Peyer's patch (tissue), 4 donors: ENCODE measurements around the gene KCNJ6. TPM values are rescaled to one million over a fixed set of nuclear protein-coding genes. Genes with fewer than 3 reads are reported as not detected.

Experiments
- DNase-seq, 3 donors: peaks; one replicate each; pipeline ENCODE4 v3.0.0-alpha.2; 2017 to 2019
- H3K27ac ChIP-seq, 4 donors: fragments of 200-600 bp; sonication (generic); one replicate each; pipeline ENCODE4 v1.5.1; 2016 to 2019
- H3K27me3 ChIP-seq, 2 donors: fragments of 200-600 bp; sonication (generic); one replicate each; pipeline ENCODE4 v1.5.1; 2019
- H3K36me3 ChIP-seq, 3 donors: fragments of 200-600 bp; sonication (generic); one replicate each; pipeline ENCODE4 v1.5.1; 2016 to 2019
- H3K4me1 ChIP-seq, 4 donors: fragments of 200-600 bp; sonication (generic); one replicate each; pipeline ENCODE4 v1.5.1; 2016 to 2019
- H3K4me3 ChIP-seq, 4 donors: fragments of 200-600 bp; sonication (generic); 1 replicate in 3 of 4; 2 replicates in 1 of 4; pipeline ENCODE4 v1.5.1; 2016 to 2019; ENCODE audit warnings: mild to moderate bottlenecking in 1 of 4
- H3K9me3 ChIP-seq, 4 donors: fragments of 200-600 bp; sonication (generic); one replicate each; pipeline ENCODE4 v1.5.1; 2016 to 2019; ENCODE audit warnings: mild to moderate bottlenecking in 1 of 4
- POLR2A ChIP-seq, 2 donors: fragments of 450-650 bp; IDR thresholded peaks; one replicate each; pipeline ENCODE4 v1.5.1; 2017; ENCODE audit warnings: antibody characterized with exemption in 2 of 2, mild to moderate bottlenecking in 2 of 2, moderate library complexity in 2 of 2
- total RNA-seq, 4 donors: library from RNA; depleted of rRNA; stranded (reverse); fragments of >200 nt; gene quantifications; one replicate each; pipeline ENCODE4 v1.1.0, GENCODE V29; 2016
- TF ChIP-seq, protein P1 (sequence below), 6 experiments: fragments of 450-650 bp in 4 of 6; fragments of 200-600 bp in 2 of 6; sonication (generic) in 1 of 6; IDR thresholded peaks; one replicate each; pipeline ENCODE4 v1.5.1; 2017 to 2019; ENCODE audit warnings: antibody characterized with exemption in 6 of 6, mild to moderate bottlenecking in 3 of 6, moderate library complexity in 1 of 6

The KCNJ6 gene
- total RNA-seq, 4 donors from 2014 or later: 0.13 to 0.83 (median 0.28) TPM

DNA sequence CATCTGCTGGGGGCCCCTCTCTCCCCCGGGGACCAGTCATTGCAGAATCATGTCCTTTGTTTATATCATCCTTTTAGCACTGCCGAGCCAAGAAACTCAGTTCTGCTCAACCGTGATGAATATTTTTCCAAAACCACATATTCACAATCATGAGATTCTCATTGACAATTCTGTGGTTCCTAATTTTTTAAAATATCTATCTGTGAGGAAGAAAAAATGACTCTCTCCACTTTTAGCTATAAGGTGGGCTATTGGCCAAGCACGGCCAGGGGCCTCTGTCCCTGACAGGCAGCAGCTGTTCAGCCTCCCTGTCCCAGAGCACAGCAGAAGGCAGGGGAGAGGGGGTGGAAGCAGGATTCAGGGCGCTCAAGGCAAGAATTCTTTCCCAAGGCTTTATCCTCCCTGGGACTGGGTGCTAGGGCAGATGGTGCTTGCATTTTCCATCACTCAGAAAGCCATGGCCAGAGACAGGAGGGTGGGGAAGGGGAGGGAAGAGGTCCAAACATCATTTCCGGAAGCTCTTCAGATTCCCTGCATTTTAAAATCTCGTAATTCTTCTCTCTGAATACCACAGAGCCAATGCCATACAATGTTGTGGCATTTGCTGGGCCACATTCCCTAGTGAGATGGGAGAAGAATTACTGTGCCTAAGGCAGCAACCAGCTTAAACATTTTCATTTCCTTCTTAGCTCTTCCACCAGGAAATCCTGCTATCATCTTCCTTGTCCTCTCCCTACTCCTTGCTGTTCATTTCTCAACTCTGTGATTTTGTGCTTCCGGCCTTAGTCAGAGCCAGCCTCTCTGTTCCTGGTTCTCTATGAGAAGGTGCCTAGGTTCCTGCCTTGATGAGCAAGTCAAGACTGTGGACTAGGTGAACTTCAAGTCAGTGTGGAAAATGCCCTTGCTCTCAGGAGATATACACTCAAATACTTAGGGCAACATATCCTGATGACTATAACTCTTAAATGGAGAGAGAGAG is 60.3 kb downstream of the KCNJ6 start:
- Histone ChIP-seq H3K27me3 (no peaks in the 10 kb centered on the region), H3K4me1 (no peaks in the 10 kb centered on the region), H3K27ac (no peak overlapping the region), H3K9me3 (no peaks in the 10 kb centered on the region), H3K4me3 (no peak overlapping the region), H3K36me3 (no peaks in the 10 kb centered on the region)
- no peak for TF ChIP-seq POLR2A (IDR thresholded peaks at IDR 0.05)
- TF ChIP-seq, protein P1, sequence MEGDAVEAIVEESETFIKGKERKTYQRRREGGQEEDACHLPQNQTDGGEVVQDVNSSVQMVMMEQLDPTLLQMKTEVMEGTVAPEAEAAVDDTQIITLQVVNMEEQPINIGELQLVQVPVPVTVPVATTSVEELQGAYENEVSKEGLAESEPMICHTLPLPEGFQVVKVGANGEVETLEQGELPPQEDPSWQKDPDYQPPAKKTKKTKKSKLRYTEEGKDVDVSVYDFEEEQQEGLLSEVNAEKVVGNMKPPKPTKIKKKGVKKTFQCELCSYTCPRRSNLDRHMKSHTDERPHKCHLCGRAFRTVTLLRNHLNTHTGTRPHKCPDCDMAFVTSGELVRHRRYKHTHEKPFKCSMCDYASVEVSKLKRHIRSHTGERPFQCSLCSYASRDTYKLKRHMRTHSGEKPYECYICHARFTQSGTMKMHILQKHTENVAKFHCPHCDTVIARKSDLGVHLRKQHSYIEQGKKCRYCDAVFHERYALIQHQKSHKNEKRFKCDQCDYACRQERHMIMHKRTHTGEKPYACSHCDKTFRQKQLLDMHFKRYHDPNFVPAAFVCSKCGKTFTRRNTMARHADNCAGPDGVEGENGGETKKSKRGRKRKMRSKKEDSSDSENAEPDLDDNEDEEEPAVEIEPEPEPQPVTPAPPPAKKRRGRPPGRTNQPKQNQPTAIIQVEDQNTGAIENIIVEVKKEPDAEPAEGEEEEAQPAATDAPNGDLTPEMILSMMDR (IDR thresholded peaks at IDR 0.05): no peak
- DNase-seq: no peak

DNA sequence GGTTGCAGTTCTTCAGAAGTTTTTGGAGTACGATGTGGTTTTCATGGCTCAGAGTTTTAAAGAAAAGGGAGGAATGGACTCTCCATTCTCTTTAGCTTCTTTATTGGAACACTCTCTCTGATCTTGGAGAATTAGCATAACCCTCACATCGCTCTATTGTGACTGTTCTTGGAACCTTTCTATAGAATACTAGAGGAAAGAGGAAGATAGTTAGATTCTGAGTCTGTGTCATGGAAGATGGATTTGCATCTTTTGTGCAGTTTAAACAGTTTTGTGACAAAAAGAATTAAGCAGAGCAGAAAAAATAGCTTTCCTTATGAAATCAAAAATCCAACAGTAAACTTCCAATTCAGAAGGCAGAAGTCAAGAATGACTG is 61.0 kb downstream of the KCNJ6 start:
- Histone ChIP-seq H3K4me3 (no peak overlapping the region), H3K36me3 (no peaks in the 10 kb centered on the region), H3K27me3 (no peaks in the 10 kb centered on the region), H3K27ac (no peak overlapping the region), H3K9me3 (no peaks in the 10 kb centered on the region), H3K4me1 (no peaks in the 10 kb centered on the region)
- DNase-seq: no peak
- TF ChIP-seq POLR2A (IDR thresholded peaks at IDR 0.05): no peak
- TF ChIP-seq, protein P1 (IDR thresholded peaks at IDR 0.05): no peak

DNA sequence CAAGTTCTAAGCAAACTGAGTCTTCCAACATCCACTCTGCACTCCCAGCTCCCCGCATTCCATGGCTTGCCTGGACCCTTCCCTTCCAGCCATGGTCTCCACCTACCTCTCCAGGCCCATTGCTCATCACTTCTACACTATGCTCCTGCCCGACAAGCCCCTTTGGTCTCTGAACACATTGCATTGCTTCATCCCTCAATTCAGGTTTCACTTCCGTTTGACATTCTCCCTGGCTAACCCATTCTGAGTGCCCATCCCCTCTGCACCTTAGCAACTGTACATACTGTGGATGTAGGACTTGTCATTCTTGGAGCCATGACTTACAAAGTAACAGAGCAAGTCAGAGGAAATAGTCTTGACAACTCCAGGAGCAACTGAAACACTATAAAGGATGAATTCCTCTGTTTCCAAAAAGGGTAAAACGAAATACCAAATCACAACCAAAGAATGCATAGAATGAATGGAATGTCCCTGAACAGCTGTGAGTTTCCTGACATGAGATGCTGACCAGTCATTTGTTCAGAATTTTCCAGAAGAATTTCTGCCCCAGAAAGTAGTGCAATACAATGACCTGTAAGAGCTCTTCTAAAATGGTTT is 66.7 kb downstream of the KCNJ6 start:
- Histone ChIP-seq H3K9me3 (no peaks in the 10 kb centered on the region), H3K4me1 (no peaks in the 10 kb centered on the region), H3K36me3 (no peaks in the 10 kb centered on the region), H3K27me3 (no peaks in the 10 kb centered on the region), H3K27ac (no peak overlapping the region), H3K4me3 (no peak overlapping the region)
- no peak for TF ChIP-seq POLR2A (IDR thresholded peaks at IDR 0.05)
- TF ChIP-seq, protein P1 (IDR thresholded peaks at IDR 0.05): no peak
- no peak for DNase-seq

DNA sequence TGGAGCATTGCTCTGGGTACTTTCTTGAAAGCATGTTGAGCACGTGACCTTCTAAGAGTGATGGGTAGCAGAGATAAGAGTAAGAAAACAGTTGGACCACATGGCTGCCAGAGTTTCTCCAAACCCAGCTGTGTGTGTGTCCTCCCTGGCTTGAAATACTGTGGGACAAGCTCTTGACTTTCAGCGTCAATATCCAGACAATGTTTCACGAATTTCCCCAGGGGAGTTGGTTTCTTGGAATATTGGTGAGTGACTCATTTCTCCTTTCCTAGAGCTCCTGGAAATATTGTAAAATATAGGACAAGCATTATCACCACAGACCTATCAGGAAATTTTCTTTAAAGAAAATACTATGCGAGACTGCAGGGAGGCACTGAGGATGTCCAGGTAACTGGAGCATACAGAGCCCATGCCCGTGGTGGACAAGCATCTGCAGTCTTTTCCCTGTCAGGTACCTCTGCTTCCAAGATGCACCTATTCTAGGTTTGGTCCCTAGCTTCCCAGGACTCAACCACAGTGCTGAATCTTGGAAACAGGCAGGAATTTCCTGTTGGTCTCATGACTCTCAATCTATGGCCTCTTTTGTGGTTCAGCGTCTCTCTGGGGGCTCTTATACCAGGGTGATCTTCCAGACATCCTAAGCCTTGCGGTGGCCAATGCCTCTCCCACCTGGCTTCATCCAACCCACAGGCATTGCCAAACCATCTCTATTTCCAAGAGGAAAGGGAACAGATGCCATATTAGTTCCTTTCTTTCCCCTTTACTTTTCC is 67.4 kb downstream of the KCNJ6 start:
- H3K27me3 ChIP-seq: no peaks in the 10 kb centered on the region
- H3K4me3 ChIP-seq: no peak overlapping the region
- H3K9me3 ChIP-seq: no peaks in the 10 kb centered on the region
- H3K4me1 ChIP-seq: no peaks in the 10 kb centered on the region
- H3K36me3 ChIP-seq: no peaks in the 10 kb centered on the region
- H3K27ac ChIP-seq: no peak overlapping the region
- no peak for DNase-seq
- TF ChIP-seq, protein P1 (IDR thresholded peaks at IDR 0.05): no peak
- TF ChIP-seq POLR2A (IDR thresholded peaks at IDR 0.05): no peak

DNA sequence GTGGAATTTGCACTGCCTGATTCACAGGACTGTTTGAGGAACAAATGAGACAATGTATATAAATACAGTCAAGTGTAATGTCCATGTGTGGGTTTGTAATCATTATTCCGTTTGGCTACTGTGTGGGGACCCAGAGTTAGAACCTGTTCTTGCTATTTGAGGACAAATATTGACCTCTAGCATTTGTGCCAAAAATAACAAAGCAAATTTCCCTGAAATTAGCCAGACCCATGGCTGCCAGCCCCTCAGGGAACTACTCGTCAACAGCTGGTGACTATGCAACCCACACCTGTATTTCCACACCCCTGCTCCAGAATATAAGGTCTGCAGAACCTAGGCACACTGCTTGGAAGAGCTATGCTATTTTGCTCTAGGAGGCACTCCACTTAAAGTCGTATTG is 70.7 kb downstream of the KCNJ6 start:
- Histone ChIP-seq H3K9me3 (no peaks in the 10 kb centered on the region), H3K36me3 (no peaks in the 10 kb centered on the region), H3K4me1 (no peaks in the 10 kb centered on the region), H3K4me3 (no peak overlapping the region), H3K27ac (no peak overlapping the region), H3K27me3 (no peaks in the 10 kb centered on the region)
- DNase-seq: no peak
- TF ChIP-seq, protein P1 (IDR thresholded peaks at IDR 0.05): no peak
- TF ChIP-seq POLR2A (IDR thresholded peaks at IDR 0.05): no peak
